Hepatocyte (in vitro differentiated cells): Measurements from ENCODE around the gene EAF2. TPM values are rescaled to one million over a fixed set of nuclear protein-coding genes. Genes with fewer than 3 reads are reported as not detected.

Source experiments
- DNase-seq: peaks from one replicate; pipeline ENCODE4 v3.0.0-alpha.2; 2016; ENCODE audit warnings: low spot score
- H2AFZ ChIP-seq: fragments of 200-600 bp; sonication (generic); 2 replicates; pipeline ENCODE4 v1.6.0; 2016; ENCODE audit warnings: antibody characterized with exemption, mild to moderate bottlenecking
- H3K27ac ChIP-seq: fragments of 200-600 bp; sonication (generic); 2 replicates; pipeline ENCODE4 v1.5.1; 2016; ENCODE audit warnings: mild to moderate bottlenecking
- H3K27me3 ChIP-seq: fragments of 200-600 bp; sonication (generic); 2 replicates; pipeline ENCODE4 v1.6.1; 2016
- H3K36me3 ChIP-seq: fragments of 200-600 bp; sonication (generic); replicated peaks from 2 replicates; pipeline ENCODE4 v1.5.1; 2016; ENCODE audit warnings: low read depth; ENCODE audit not compliant: insufficient read depth
- H3K4me1 ChIP-seq: fragments of 200-600 bp; sonication (generic); 2 replicates; pipeline ENCODE4 v1.5.1; 2016; ENCODE audit warnings: mild to moderate bottlenecking, moderate library complexity; ENCODE audit not compliant: insufficient read depth
- H3K4me2 ChIP-seq: fragments of 200-600 bp; sonication (generic); 2 replicates; pipeline ENCODE4 v1.6.0; 2016
- H3K4me3 ChIP-seq: fragments of 200-600 bp; sonication (generic); 2 replicates; pipeline ENCODE4 v1.5.1; 2016; ENCODE audit warnings: mild to moderate bottlenecking
- H3K79me2 ChIP-seq: fragments of 200-600 bp; sonication (generic); 2 replicates; pipeline ENCODE4 v1.6.0; 2017; ENCODE audit warnings: mild to moderate bottlenecking
- H3K9me2 ChIP-seq: fragments of 200-600 bp; sonication (generic); replicated peaks from 2 replicates; pipeline ENCODE4 v1.6.0; 2017; ENCODE audit warnings: mild to moderate bottlenecking; ENCODE audit not compliant: insufficient read depth
- H3K9me3 ChIP-seq: fragments of 200-600 bp; sonication (generic); 2 replicates; pipeline ENCODE4 v1.5.1; 2016; ENCODE audit warnings: low read depth, mild to moderate bottlenecking
- H4K20me1 ChIP-seq: fragments of 200-600 bp; sonication (generic); 2 replicates; pipeline ENCODE4 v1.6.0; 2016; ENCODE audit warnings: mild to moderate bottlenecking; ENCODE audit not compliant: insufficient read depth, poor library complexity, severe bottlenecking
- EZH2 ChIP-seq: fragments of 200-600 bp; sonication (generic); IDR thresholded peaks from 2 replicates; pipeline ENCODE4 v1.6.1; 2016; ENCODE audit warnings: antibody characterized with exemption, mild to moderate bottlenecking, borderline replicate concordance
- EZH2phosphoT487 ChIP-seq: fragments of 200-600 bp; sonication (generic); IDR thresholded peaks from one replicate; pipeline ENCODE4 v1.6.1; 2018; ENCODE audit warnings: antibody characterized with exemption, mild to moderate bottlenecking, low read depth, moderate library complexity; ENCODE audit not compliant: unreplicated experiment, severe bottlenecking
- WGBS: methylation state at CpG from one replicate; pipeline ENCODE4 v1.1.6; 2016; ENCODE audit warnings: low lambda C conversion rate; ENCODE audit errors: missing lambda C conversion rate; 5-methylcytosine and 5-hydroxymethylcytosine counted together
- polyA plus RNA-seq: library from polyadenylated mRNA; unstranded; fragments of >200 nt; fragmentation: Nextera tagmentation; extraction: Ambion mirVana; gene quantifications from 2 replicates; pipeline ENCODE4 v1.2.1, GENCODE V29; 2016
- total RNA-seq: library from RNA; depleted of rRNA; stranded (reverse); fragments of >200 nt; gene quantifications from 2 replicates; pipeline ENCODE4 v1.2.3, GENCODE V29; 2014
- TF ChIP-seq, protein P1 (sequence below): fragments of 200-600 bp; sonication (generic); IDR thresholded peaks from 2 replicates; pipeline ENCODE4 v1.5.1; 2016; ENCODE audit warnings: antibody characterized with exemption, mild to moderate bottlenecking; ENCODE audit not compliant: poor library complexity

The EAF2 gene
- total and polyA plus RNA-seq, 2 experiments from 2014 or later = 7.4 to 9.7 TPM

DNA sequence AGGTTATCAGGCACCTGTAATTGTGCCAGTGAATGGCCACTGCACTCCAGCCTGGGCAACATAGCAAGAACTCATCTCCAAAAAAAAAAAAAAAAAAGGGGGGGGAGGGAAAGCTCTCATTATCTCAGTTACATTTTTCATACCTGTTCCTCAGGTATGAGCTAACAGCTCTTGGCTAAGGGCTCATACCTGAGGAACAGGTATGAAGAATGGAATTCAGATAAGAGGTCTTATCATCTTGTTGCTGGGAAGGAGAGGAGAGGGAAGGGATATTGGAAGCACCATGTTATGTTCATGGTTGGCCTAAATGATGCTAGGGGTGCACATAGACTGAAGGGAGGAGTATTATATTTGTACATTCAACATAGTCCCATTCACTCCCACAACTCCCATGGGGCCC is 61.8 kb downstream of the EAF2 start:
- H3K27ac ChIP-seq = no peak overlapping the region
- no peak overlapping the region for H3K4me3 ChIP-seq
- H3K9me2 ChIP-seq = no peaks in the 10 kb centered on the region
- no peaks in the 10 kb centered on the region for H3K79me2 ChIP-seq
- DNase-seq = peak; percentile 5
- no peak overlapping the region for H2AFZ ChIP-seq
- no peaks in the 10 kb centered on the region for H4K20me1 ChIP-seq
- peaks cover 6% of the 10 kb centered on the region for H3K4me1 ChIP-seq
- H3K9me3 ChIP-seq = no peaks in the 10 kb centered on the region
- no peak overlapping the region for H3K4me2 ChIP-seq
- no peak for TF ChIP-seq EZH2phosphoT487
- TF ChIP-seq, protein P1, sequence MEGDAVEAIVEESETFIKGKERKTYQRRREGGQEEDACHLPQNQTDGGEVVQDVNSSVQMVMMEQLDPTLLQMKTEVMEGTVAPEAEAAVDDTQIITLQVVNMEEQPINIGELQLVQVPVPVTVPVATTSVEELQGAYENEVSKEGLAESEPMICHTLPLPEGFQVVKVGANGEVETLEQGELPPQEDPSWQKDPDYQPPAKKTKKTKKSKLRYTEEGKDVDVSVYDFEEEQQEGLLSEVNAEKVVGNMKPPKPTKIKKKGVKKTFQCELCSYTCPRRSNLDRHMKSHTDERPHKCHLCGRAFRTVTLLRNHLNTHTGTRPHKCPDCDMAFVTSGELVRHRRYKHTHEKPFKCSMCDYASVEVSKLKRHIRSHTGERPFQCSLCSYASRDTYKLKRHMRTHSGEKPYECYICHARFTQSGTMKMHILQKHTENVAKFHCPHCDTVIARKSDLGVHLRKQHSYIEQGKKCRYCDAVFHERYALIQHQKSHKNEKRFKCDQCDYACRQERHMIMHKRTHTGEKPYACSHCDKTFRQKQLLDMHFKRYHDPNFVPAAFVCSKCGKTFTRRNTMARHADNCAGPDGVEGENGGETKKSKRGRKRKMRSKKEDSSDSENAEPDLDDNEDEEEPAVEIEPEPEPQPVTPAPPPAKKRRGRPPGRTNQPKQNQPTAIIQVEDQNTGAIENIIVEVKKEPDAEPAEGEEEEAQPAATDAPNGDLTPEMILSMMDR = no peak
- TF ChIP-seq EZH2 = no peak
- no peaks in the 10 kb centered on the region for H3K36me3 ChIP-seq
- H3K27me3 ChIP-seq = no peaks in the 10 kb centered on the region

DNA sequence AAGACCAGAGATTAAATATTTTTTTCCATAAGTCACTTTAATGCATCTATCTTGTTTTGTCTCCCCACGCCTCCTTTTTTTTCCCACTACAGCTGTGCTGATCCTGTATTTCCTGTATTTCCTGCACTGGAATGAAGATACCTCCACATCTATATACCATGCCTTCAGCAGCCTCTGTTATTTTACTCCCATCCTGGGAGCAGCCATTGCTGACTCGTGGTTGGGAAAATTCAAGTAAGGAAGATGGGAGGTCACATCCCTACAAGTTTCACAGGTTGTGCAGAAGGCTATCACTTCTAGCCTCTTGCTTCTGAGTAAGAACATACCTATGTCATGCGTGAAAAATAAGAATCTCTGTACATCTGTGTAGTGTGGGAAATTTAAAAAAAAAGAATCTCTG is 62.3 kb downstream of the EAF2 start:
- no peak overlapping the region for H2AFZ ChIP-seq
- H3K36me3 ChIP-seq = no peaks in the 10 kb centered on the region
- H3K9me3 ChIP-seq = no peaks in the 10 kb centered on the region
- no peaks in the 10 kb centered on the region for H3K27me3 ChIP-seq
- DNase-seq = no peak
- H3K27ac ChIP-seq = no peak overlapping the region
- no peak overlapping the region for H3K4me3 ChIP-seq
- WGBS = 87% methylated on average over 3 of the region's 3 CpGs
- H3K79me2 ChIP-seq = no peaks in the 10 kb centered on the region
- H3K4me1 ChIP-seq = peaks cover 6% of the 10 kb centered on the region
- TF ChIP-seq, protein P1 = no peak
- no peak for TF ChIP-seq EZH2
- TF ChIP-seq EZH2phosphoT487 = no peak
- H4K20me1 ChIP-seq = no peaks in the 10 kb centered on the region
- no peaks in the 10 kb centered on the region for H3K9me2 ChIP-seq
- no peak overlapping the region for H3K4me2 ChIP-seq

DNA sequence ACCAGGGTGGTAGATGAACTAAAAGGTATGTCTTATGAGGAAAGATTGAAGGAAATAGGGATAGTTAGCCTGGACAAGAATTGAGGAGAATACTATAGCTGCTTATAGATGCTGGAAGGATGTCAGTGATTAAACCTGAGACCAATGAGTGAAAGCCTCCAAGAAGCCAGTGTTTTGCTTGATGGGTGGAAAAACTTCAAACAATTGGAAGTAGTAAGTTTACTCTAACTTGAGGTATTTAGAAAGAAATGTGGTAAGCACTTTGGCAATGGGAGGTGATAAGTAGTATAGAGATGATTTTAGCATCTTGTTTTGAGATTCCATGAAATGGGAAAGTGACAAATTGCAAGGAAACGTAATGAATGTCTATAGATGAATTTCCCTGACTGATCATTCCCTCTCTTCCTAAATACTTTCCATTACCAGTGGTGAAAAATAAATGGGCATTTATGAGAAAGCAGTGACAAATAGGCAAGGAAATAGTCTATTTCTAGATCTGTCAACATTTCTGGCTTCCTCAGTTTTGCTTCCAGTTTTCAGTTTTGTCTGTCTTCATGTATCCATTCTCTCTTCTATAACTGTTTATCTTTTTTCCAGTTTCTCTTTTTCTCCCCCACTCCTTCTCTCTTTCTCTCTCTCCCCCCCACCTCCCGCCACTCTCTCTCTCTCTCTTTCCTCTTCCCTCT is 78.4 kb downstream of the EAF2 start:
- H3K36me3 ChIP-seq = no peaks in the 10 kb centered on the region
- 33% methylated on average over 2 of the region's 2 CpGs for WGBS
- H3K4me3 ChIP-seq = no peak overlapping the region
- no peak overlapping the region for H3K4me2 ChIP-seq
- H3K27me3 ChIP-seq = no peaks in the 10 kb centered on the region
- H3K9me2 ChIP-seq = no peaks in the 10 kb centered on the region
- no peaks in the 10 kb centered on the region for H3K4me1 ChIP-seq
- H4K20me1 ChIP-seq = no peaks in the 10 kb centered on the region
- TF ChIP-seq EZH2phosphoT487 (no peak), EZH2 (no peak)
- TF ChIP-seq, protein P1 = no peak
- no peak for DNase-seq
- no peak overlapping the region for H2AFZ ChIP-seq
- no peak overlapping the region for H3K27ac ChIP-seq
- no peaks in the 10 kb centered on the region for H3K9me3 ChIP-seq
- no peaks in the 10 kb centered on the region for H3K79me2 ChIP-seq
